Femur (tissue), 1 donor: ENCODE results near the gene ORM1.
A peak's percentile ranks its signal among the peaks of the same experiment; 100 is the strongest.
"Not testable (repeated sequence)": the region's sequence is repeated elsewhere in the genome, so short reads cannot be mapped to it uniquely, and the experiment has no call there.

ENCODE experiments used
- DNase-seq: peaks from one replicate; pipeline ENCODE4 v3.0.0-alpha.2; 2017

ORM1 gene

GRCh38 chr9:114325684-114326254 lies 2.9 kb downstream of the ORM1 start:
- DNase-seq = not testable (repeated sequence)

- DNase-seq = no peak
Measured at GRCh38 chr9:114327749-114328148, 4.9 kb downstream of the ORM1 start.

GRCh38 chr9:114328357-114328820 lies 5.5 kb downstream of the ORM1 start:
- not testable (repeated sequence) for DNase-seq

- not testable (repeated sequence) for DNase-seq
Measured at GRCh38 chr9:114328937-114329624, 6.2 kb downstream of the ORM1 start.

- not testable (repeated sequence) for DNase-seq
Measured at GRCh38 chr9:114329625-114330022, 6.7 kb downstream of the ORM1 start, which contains the start of gene ORM2. Gene ORM2, plus strand, starts transcription at chr9:114329869. Its CDS starts 36 bp downstream, at chr9:114329905.

- DNase-seq = no peak
Measured at GRCh38 chr9:114330636-114331035, 7.7 kb downstream of the ORM1 start.

GRCh38 chr9:114331229-114332195 lies 8.6 kb downstream of the ORM1 start:
- DNase-seq = not testable (repeated sequence)

- not testable (repeated sequence) for DNase-seq
Measured at GRCh38 chr9:114332474-114333040, 9.7 kb downstream of the ORM1 start.

- DNase-seq = not testable (repeated sequence)
Measured at GRCh38 chr9:114333718-114334117, 10.8 kb downstream of the ORM1 start.

GRCh38 chr9:114334490-114334889 lies 11.6 kb downstream of the ORM1 start:
- DNase-seq = no peak

- no peak for DNase-seq
Measured at GRCh38 chr9:114335745-114336144, 12.8 kb downstream of the ORM1 start.

GRCh38 chr9:114336157-114336556 lies 13.3 kb downstream of the ORM1 start:
- DNase-seq = no peak

- no peak for DNase-seq
Measured at GRCh38 chr9:114336699-114337395, 13.9 kb downstream of the ORM1 start.

GRCh38 chr9:114338187-114338586 lies 15.3 kb downstream of the ORM1 start:
- no peak for DNase-seq

- DNase-seq = peak; percentile 43
Measured at GRCh38 chr9:114339130-114339908, 16.4 kb downstream of the ORM1 start.

GRCh38 chr9:114341152-114341830 lies 18.4 kb downstream of the ORM1 start:
- no peak for DNase-seq

GRCh38 chr9:114341991-114342390 lies 19.1 kb downstream of the ORM1 start:
- DNase-seq = no peak

GRCh38 chr9:114342755-114343440 lies 20.0 kb downstream of the ORM1 start:
- DNase-seq = no peak

- no peak for DNase-seq
Measured at GRCh38 chr9:114343471-114344187, 20.7 kb downstream of the ORM1 start.

GRCh38 chr9:114344188-114344566 lies 21.3 kb downstream of the ORM1 start:
- no peak for DNase-seq
